Keratinocyte (primary cell): ENCODE data around the gene SMPDL3A. TPM values are rescaled to one million over a fixed set of nuclear protein-coding genes. Genes with fewer than 3 reads are reported as not detected.

Source experiments
- DNase-seq: peaks from one replicate; pipeline ENCODE4 v3.0.0-alpha.2; 2011; ENCODE audit warnings: low read depth, missing footprints, low spot score
- FAIRE-seq: peaks from 2 replicates; lab custom pipeline; 2011; peaks lifted over from hg19 to GRCh38; lab: Jason Lieb, UNC
- H2AFZ ChIP-seq: 2 replicates; pipeline ENCODE4 v1.6.0; 2012; ENCODE audit warnings: low read length, control low read depth, inconsistent platforms; ENCODE audit not compliant: control insufficient read depth
- H3K27ac ChIP-seq: 2 replicates; pipeline ENCODE4 v1.5.1; 2011; ENCODE audit warnings: low read length; ENCODE audit not compliant: control insufficient read depth, insufficient read depth
- H3K27me3 ChIP-seq: 3 replicates; pipeline ENCODE4 v1.6.0; 2011; ENCODE audit warnings: low read length; ENCODE audit not compliant: control insufficient read depth, insufficient read depth; ENCODE audit errors: extremely low read depth
- H3K36me3 ChIP-seq, 2 experiments: 2 replicates in 1 of 2; 3 replicates in 1 of 2; pipeline ENCODE4 v1.5.1; 2011; ENCODE audit warnings: low read length in 2 of 2, mild to moderate bottlenecking in 1 of 2; ENCODE audit not compliant: control insufficient read depth in 2 of 2, insufficient read depth in 2 of 2; ENCODE audit errors: extremely low read depth in 1 of 2
- H3K4me1 ChIP-seq: 3 replicates; pipeline ENCODE4 v1.5.1; 2011; ENCODE audit warnings: low read length; ENCODE audit not compliant: control insufficient read depth, insufficient read depth; ENCODE audit errors: extremely low read depth
- H3K4me2 ChIP-seq: 3 replicates; pipeline ENCODE4 v1.6.0; 2011; ENCODE audit warnings: low read depth, low read length; ENCODE audit not compliant: control insufficient read depth, insufficient read depth; ENCODE audit errors: extremely low read depth
- H3K4me3 ChIP-seq, 3 experiments: fragments of 200-600 bp in 1 of 3; sonication (generic) in 1 of 3; 2 replicates in 2 of 3; 3 replicates in 1 of 3; pipeline ENCODE4 v1.5.1; 2011 to 2016; ENCODE audit warnings: low read length in 3 of 3, mild to moderate bottlenecking in 3 of 3, control low read depth in 2 of 3, inconsistent platforms in 1 of 3, low read depth in 1 of 3, mixed read lengths in 1 of 3, mixed run types in 1 of 3, moderate library complexity in 1 of 3; ENCODE audit not compliant: control insufficient read depth in 2 of 3, insufficient read depth in 2 of 3; ENCODE audit errors: extremely low read depth in 1 of 3
- H3K79me2 ChIP-seq: 2 replicates; pipeline ENCODE4 v1.6.0; 2012; ENCODE audit warnings: low read length; ENCODE audit not compliant: control insufficient read depth, insufficient read depth
- H3K9ac ChIP-seq: 3 replicates; pipeline ENCODE4 v1.6.0; 2011; ENCODE audit warnings: low read length; ENCODE audit not compliant: control insufficient read depth, insufficient read depth; ENCODE audit errors: extremely low read depth
- H3K9me1 ChIP-seq: 3 replicates; pipeline ENCODE4 v1.6.0; 2011; ENCODE audit warnings: low read length; ENCODE audit not compliant: control insufficient read depth, insufficient read depth; ENCODE audit errors: extremely low read depth
- H3K9me3 ChIP-seq: 2 replicates; pipeline ENCODE4 v1.5.1; 2012; ENCODE audit warnings: low read depth, low read length; ENCODE audit not compliant: control insufficient read depth
- H4K20me1 ChIP-seq: 3 replicates; pipeline ENCODE4 v1.6.0; 2011; ENCODE audit warnings: low read length; ENCODE audit not compliant: control insufficient read depth, insufficient read depth; ENCODE audit errors: extremely low read depth
- CTCF ChIP-seq, 3 experiments: IDR thresholded peaks in 1 of 3; conservative IDR thresholded peaks in 1 of 3; optimal IDR thresholded peaks in 1 of 3; 2 replicates in 2 of 3; 3 replicates in 1 of 3; pipeline versions ENCODE3 to v1.5.1; 2011; ENCODE audit warnings: low read length in 3 of 3, mild to moderate bottlenecking in 3 of 3, moderate library complexity in 2 of 3, control low read depth in 1 of 3, inconsistent platforms in 1 of 3; ENCODE audit not compliant: insufficient read depth in 2 of 3; ENCODE audit errors: extremely low read depth in 1 of 3
- EZH2 ChIP-seq: IDR thresholded peaks from one replicate; pipeline ENCODE4 v1.6.1; 2012; ENCODE audit warnings: inconsistent platforms, mild to moderate bottlenecking, low read length, moderate library complexity
- dilution Hi-C: fragments of 300-500 bp; cut with MboI; formaldehyde crosslinking; loops from one replicate; pipeline ENCODE4 v1.7.0; 2020; ENCODE audit warnings: low sequenced_read_pairs; ENCODE audit not compliant: extremely low pct_ligation_motif_present
- polyA plus RNA-seq, 5 experiments: library from polyadenylated mRNA; depleted of rRNA in 3 of 5; stranded (reverse) in 3 of 5; stranded (forward) in 1 of 5; unstranded in 1 of 5; fragments of >200 nt; gene quantifications; 1 replicate in 1 of 5; 2 replicates in 3 of 5; 3 replicates in 1 of 5; pipeline versions ENCODE4 v1.2.1 to v1.2.3, GENCODE V29; 2011 to 2012; ENCODE audit warnings: missing spikeins in 2 of 5, low read depth in 1 of 5, low replicate concordance in 1 of 5

SMPDL3A gene
- polyA plus RNA-seq, 1 donor (not counting 4 experiments of a cell fraction or from before 2014, with no cell fraction given): 10.8 TPM

DNA sequence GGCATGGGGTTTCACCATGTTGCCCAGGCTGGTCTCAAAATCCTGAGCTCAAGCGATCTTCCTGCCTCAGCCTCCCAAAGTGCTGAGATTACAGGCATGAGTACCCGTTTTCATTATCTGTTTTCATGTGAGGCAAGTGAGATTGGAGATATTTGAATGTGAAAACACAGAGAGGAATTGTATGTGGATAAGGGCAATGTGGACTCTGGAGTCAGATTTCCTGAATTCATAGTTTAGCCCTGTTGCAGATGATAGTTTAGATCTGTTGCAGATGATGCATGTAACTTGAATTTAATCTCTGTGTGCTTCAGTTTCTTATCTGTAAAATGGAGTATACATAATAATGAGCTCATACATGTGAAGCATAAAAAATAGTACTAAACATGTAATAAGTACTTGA, 3.7 kb downstream of the SMPDL3A start:
- dilution Hi-C loops: no loop called here
- Histone ChIP-seq H2AFZ (no peak overlapping the region), H4K20me1 (no peaks in the 10 kb centered on the region), H3K4me1 (peaks cover 33% of the 10 kb centered on the region), H3K4me3 (no peak overlapping the region), H3K79me2 (no peaks in the 10 kb centered on the region), H3K27ac (no peak overlapping the region), H3K4me2 (no peak overlapping the region), H3K9me3 (no peaks in the 10 kb centered on the region), H3K36me3 (no peaks in the 10 kb centered on the region), H3K9me1 (no peaks in the 10 kb centered on the region), H3K27me3 (no peaks in the 10 kb centered on the region), H3K9ac (no peak overlapping the region)
- TF ChIP-seq EZH2 (no peak), CTCF (optimal IDR thresholded peaks at IDR 0.05 in 1 of 3, IDR thresholded peaks at IDR 0.05 in 1 of 3, conservative IDR thresholded peaks at IDR 0.05 in 1 of 3; ENCODE audit: extremely low read depth in 1 of 3, insufficient read depth in 2 of 3, low read length in 3 of 3) (no peak)
- FAIRE-seq (no peak), DNase-seq (no peak)

DNA sequence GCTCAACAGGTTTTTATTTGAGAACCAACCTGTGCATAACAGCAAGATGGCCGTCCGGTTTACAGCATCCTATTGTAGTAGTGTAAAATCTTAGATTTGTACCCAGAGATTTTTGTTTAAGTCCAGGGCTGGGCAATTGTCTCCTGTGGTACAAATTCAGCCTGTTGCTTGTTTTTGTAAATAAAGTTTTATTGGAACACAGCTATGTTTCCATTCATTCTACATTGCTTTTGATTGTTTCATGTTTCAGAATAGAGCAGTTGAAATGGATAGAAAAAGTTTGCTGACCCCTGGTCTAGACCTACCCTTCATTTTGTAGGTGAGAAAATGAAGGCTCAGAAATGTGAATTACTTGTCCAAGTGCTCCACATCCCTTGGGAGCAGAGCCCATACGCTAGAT, 8.5 kb downstream of the SMPDL3A start:
- Histone ChIP-seq H3K79me2 (no peaks in the 10 kb centered on the region), H2AFZ (no peak overlapping the region), H3K9ac (no peak overlapping the region), H3K27me3 (no peaks in the 10 kb centered on the region), H3K4me2 (peak overlapping the region; percentile 91), H3K4me3 (no peak overlapping the region), H3K27ac (peak overlapping the region; percentile 89), H3K4me1 (peaks cover 38% of the 10 kb centered on the region), H3K36me3 (no peaks in the 10 kb centered on the region), H4K20me1 (no peaks in the 10 kb centered on the region), H3K9me1 (peaks cover 2% of the 10 kb centered on the region), H3K9me3 (no peaks in the 10 kb centered on the region)
- FAIRE-seq (no peak), DNase-seq (no peak)
- no peak for TF ChIP-seq EZH2
- no peak for TF ChIP-seq CTCF (optimal IDR thresholded peaks at IDR 0.05 in 1 of 3, IDR thresholded peaks at IDR 0.05 in 1 of 3, conservative IDR thresholded peaks at IDR 0.05 in 1 of 3; ENCODE audit: extremely low read depth in 1 of 3, insufficient read depth in 2 of 3, low read length in 3 of 3)
- dilution Hi-C loops: no loop called here
